Spleen (tissue), 11 donors: ENCODE results near the gene OXLD1. TPM values are rescaled to one million over a fixed set of nuclear protein-coding genes. Genes with fewer than 3 reads are reported as not detected.

ENCODE experiments used
- DNase-seq: peaks from one replicate; pipeline ENCODE4 v3.0.0-alpha.2; 2020
- H3K27ac ChIP-seq, 8 donors: fragments of 200-600 bp; sonication (generic) in 7 of 8; 1 replicate in 4 of 8; 2 replicates in 4 of 8; pipeline versions ENCODE4 v1.5.0 to v1.8.0; 2016 to 2021; ENCODE audit warnings: inconsistent platforms in 4 of 8, mild to moderate bottlenecking in 4 of 8, moderate library complexity in 1 of 8
- H3K27me3 ChIP-seq, 7 donors: fragments of 200-600 bp; sonication (generic) in 6 of 7; replicated peaks in 1 of 7; 1 replicate in 4 of 7; 2 replicates in 3 of 7; pipeline versions ENCODE4 v1.5.0 to v1.8.0; 2016 to 2021; ENCODE audit warnings: inconsistent platforms in 3 of 7, mild to moderate bottlenecking in 1 of 7
- H3K36me3 ChIP-seq, 6 donors: fragments of 200-600 bp; sonication (generic) in 5 of 6; 1 replicate in 4 of 6; 2 replicates in 2 of 6; pipeline versions ENCODE4 v1.5.0 to v1.8.0; 2016 to 2021; ENCODE audit warnings: inconsistent platforms in 2 of 6
- H3K4me1 ChIP-seq, 6 donors: fragments of 200-600 bp; sonication (generic) in 5 of 6; 1 replicate in 3 of 6; 2 replicates in 3 of 6; pipeline versions ENCODE4 v1.5.0 to v1.8.0; 2016 to 2021; ENCODE audit warnings: inconsistent platforms in 3 of 6
- H3K4me3 ChIP-seq, 8 donors: fragments of 200-600 bp; sonication (generic) in 7 of 8; 1 replicate in 4 of 8; 2 replicates in 4 of 8; pipeline versions ENCODE4 v1.5.0 to v1.8.0; 2016 to 2021; ENCODE audit warnings: inconsistent platforms in 4 of 8, mild to moderate bottlenecking in 4 of 8, moderate library complexity in 2 of 8
- H3K9me3 ChIP-seq, 8 donors: fragments of 200-600 bp; sonication (generic) in 7 of 8; 1 replicate in 4 of 8; 2 replicates in 4 of 8; pipeline versions ENCODE4 v1.5.0 to v1.8.0; 2016 to 2021; ENCODE audit warnings: inconsistent platforms in 4 of 8
- POLR2A ChIP-seq, 3 donors: fragments of 450-650 bp; IDR thresholded peaks; one replicate each; pipeline ENCODE4 v1.5.1; 2017; ENCODE audit warnings: antibody characterized with exemption in 3 of 3, mild to moderate bottlenecking in 1 of 3
- POLR2AphosphoS5 ChIP-seq, 3 donors: sonication (generic); formaldehyde crosslinking; IDR thresholded peaks; one replicate each; pipeline ENCODE4 v1.5.1; 2017; ENCODE audit warnings: antibody characterized with exemption in 3 of 3
- WGBS, 5 donors: extraction: QIAGEN DNeasy Blood & Tissue Kit in 3 of 5; methylation state at CpG; one replicate each; pipeline versions ENCODE4 v1.1.5 to v1.1.7; 2013 to 2018; 5-methylcytosine and 5-hydroxymethylcytosine counted together
- intact Hi-C: fragments of 100-400 bp; cut with DNase I; formaldehyde crosslinking; loops from one replicate; pipeline ENCODE4 v1.15.0; 2023; ENCODE audit warnings: low total_unique reads
- polyA plus RNA-seq, 3 donors: library from polyadenylated mRNA; stranded (reverse); fragments of 200-250 nt; gene quantifications; one replicate each; pipeline ENCODE4 v1.2.1, GENCODE V29; 2013
- total RNA-seq, 7 donors: library from RNA; depleted of rRNA in 3 of 7; stranded (reverse); fragments of >200 nt in 3 of 7; fragmentation: NEBNext Ultra II Directional in 4 of 7; extraction: Animal tissue kit (Norgen Biotek cat#: 25700) in 4 of 7; gene quantifications; one replicate each; pipeline versions ENCODE4 v1.1.0 to v1.2.1, GENCODE V29; 2016 to 2021
- TF ChIP-seq, protein P1 (sequence below), 11 experiments: fragments of 200-600 bp in 7 of 11; fragments of 450-650 bp in 4 of 11; sonication (generic) in 4 of 11; IDR thresholded peaks in 8 of 11; conservative IDR thresholded peaks in 3 of 11; 1 replicate in 7 of 11; 2 replicates in 4 of 11; pipeline versions ENCODE4 v1.4.0 to v1.8.0; 2016 to 2021; ENCODE audit warnings: antibody characterized with exemption in 11 of 11, inconsistent platforms in 4 of 11, mild to moderate bottlenecking in 1 of 11
- donor health status: healthy with polysubstance abuse.
- donor health status: DM: no; HTN: no; CAD: no; lungs with moderate emphysema.
- donor health status: DM: no; HTN: no; CAD: no.
- donor health status: Bipolar disorder and iron deficiency.
- donor health status: healthy.
- donor health status: DM: no; HTN: no; CAD: no.
- donor health status: DM: yes; HTN: yes; CAD: no.

OXLD1 gene
- total and polyA plus RNA-seq, 10 donors, result 29.4 to 110 (median 36.8) TPM

DNA sequence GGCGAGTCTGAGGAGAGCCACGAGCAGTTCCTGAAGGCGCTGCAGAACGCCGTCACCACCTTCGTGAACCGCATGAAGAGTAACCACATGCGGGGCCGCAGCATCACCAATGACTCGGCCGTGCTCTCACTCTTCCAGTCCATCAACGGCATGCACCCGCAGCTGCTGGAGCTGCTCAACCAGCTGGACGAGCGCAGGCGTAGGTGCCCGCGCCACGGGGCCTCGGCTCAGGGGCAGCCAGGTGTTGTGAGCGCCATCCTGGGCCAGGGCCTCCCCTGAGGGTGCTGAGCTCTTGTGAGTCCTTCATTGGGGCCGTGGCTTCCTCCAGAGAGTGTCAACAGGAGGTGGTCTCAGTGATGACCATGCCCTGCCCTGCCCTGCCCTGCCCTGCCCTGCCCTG is 29.4 kb upstream of the OXLD1 start:
- no peaks in the 10 kb centered on the region for H3K9me3 ChIP-seq
- H3K27me3 ChIP-seq, result no peaks in the 10 kb centered on the region
- no peak overlapping the region for H3K27ac ChIP-seq
- intact Hi-C loops, result no loop called here
- H3K4me1 ChIP-seq, result peaks cover 0 to 15% (median 5%) of the 10 kb centered on the region in 6 donors
- peaks cover 3 to 100% (median 98%) of the 10 kb centered on the region in 6 donors for H3K36me3 ChIP-seq
- 92 to 100% (median 95%) methylated on average over 10 to 22 of the region's 22 CpGs; no CpG with 5 or more reads in 1 of the 5 donors for WGBS, 5 donors
- no peak for DNase-seq
- no peak for TF ChIP-seq POLR2A (IDR thresholded peaks at IDR 0.05)
- peak in 1 of 3 donors; percentile 50 for TF ChIP-seq POLR2AphosphoS5 (IDR thresholded peaks at IDR 0.05)
- no peak overlapping the region for H3K4me3 ChIP-seq

- Histone ChIP-seq H3K36me3 (peaks cover 3 to 100% (median 98%) of the 10 kb centered on the region in 6 donors), H3K4me1 (peaks cover 0 to 9% (median 0%) of the 10 kb centered on the region in 6 donors), H3K4me3 (no peak overlapping the region), H3K27ac (no peak overlapping the region), H3K27me3 (no peaks in the 10 kb centered on the region), H3K9me3 (no peaks in the 10 kb centered on the region)
- no peak for DNase-seq
- intact Hi-C loops, result no loop called here
- TF ChIP-seq POLR2A (IDR thresholded peaks at IDR 0.05), result no peak
- 89 to 100% (median 93%) methylated on average over 2 to 6 of the region's 6 CpGs for WGBS, 5 donors
Observed at GRCh38 chr17:81695211-81695610, 28.8 kb upstream of the OXLD1 start.

DNA sequence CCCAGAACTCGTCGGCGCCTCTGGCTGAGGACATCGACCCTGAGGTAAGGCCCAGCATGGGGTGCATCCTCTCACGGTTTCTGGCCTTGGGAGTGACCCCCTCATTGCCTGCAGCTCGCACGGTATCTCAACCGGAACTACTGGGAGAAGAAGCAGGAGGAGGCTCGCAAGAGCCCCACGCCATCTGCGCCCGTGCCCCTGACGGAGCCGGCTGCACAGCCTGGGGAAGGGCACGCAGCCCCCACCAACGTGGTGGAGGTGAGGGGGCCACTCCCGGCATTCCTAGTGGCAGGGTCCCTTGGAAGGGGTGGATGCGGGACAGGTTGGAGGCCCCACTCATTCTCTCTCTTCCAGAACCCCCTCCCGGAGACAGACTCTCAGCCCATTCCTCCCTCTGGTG is 28.4 kb upstream of the OXLD1 start:
- TF ChIP-seq POLR2AphosphoS5 (IDR thresholded peaks at IDR 0.05) (no peak), POLR2A (IDR thresholded peaks at IDR 0.05) (no peak)
- TF ChIP-seq, protein P1, sequence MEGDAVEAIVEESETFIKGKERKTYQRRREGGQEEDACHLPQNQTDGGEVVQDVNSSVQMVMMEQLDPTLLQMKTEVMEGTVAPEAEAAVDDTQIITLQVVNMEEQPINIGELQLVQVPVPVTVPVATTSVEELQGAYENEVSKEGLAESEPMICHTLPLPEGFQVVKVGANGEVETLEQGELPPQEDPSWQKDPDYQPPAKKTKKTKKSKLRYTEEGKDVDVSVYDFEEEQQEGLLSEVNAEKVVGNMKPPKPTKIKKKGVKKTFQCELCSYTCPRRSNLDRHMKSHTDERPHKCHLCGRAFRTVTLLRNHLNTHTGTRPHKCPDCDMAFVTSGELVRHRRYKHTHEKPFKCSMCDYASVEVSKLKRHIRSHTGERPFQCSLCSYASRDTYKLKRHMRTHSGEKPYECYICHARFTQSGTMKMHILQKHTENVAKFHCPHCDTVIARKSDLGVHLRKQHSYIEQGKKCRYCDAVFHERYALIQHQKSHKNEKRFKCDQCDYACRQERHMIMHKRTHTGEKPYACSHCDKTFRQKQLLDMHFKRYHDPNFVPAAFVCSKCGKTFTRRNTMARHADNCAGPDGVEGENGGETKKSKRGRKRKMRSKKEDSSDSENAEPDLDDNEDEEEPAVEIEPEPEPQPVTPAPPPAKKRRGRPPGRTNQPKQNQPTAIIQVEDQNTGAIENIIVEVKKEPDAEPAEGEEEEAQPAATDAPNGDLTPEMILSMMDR (IDR thresholded peaks at IDR 0.05 in 8 of 11, conservative IDR thresholded peaks at IDR 0.05 in 3 of 11), result no peak
- Histone ChIP-seq H3K27ac (no peak overlapping the region), H3K4me3 (no peak overlapping the region), H3K4me1 (peaks cover 0 to 9% (median 0%) of the 10 kb centered on the region in 6 donors), H3K36me3 (peaks cover 3 to 100% (median 99%) of the 10 kb centered on the region in 6 donors), H3K27me3 (no peaks in the 10 kb centered on the region), H3K9me3 (no peaks in the 10 kb centered on the region)
- no peak for DNase-seq
- WGBS, 5 donors, result 91 to 98% (median 94%) methylated on average over 17 to 19 of the region's 19 CpGs
- intact Hi-C loops, result no loop called here

DNA sequence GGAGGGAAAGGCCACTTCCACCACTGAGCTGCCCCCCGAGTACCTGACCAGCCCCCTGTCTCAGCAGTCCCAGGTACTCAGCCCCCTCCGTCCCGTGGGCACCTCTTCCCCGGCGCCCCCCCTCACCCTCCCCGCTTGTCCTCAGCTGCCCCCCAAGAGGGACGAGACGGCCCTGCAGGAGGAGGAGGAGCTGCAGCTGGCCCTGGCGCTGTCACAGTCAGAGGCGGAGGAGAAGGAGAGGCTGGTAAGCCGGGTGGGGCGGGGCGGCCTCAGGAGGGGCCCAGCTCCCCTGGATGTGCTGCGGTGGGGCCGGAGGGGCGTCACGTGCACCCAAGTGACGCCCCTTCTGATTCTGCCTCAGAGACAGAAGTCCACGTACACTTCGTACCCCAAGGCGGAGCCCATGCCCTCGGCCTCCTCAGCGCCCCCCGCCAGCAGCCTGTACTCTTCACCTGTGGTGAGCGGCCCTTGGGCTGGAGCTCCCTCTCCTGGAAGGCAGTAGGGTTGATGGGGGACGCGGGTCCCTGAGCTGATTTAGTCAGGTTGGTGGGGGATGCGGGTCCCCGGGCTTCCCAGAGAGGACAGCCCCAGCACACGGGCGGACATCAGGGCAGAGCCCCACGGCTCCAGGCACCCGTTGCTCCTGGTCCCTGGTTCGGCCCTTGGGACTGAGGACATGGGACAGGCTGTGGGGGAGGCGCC is 27.3 kb upstream of the OXLD1 start:
- H3K27me3 ChIP-seq, result no peaks in the 10 kb centered on the region
- no peak overlapping the region for H3K27ac ChIP-seq
- TF ChIP-seq POLR2AphosphoS5 (IDR thresholded peaks at IDR 0.05) (no peak), POLR2A (IDR thresholded peaks at IDR 0.05) (no peak)
- TF ChIP-seq, protein P1 (IDR thresholded peaks at IDR 0.05 in 8 of 11, conservative IDR thresholded peaks at IDR 0.05 in 3 of 11), result no peak
- peaks cover 0 to 9% (median 0%) of the 10 kb centered on the region in 6 donors for H3K4me1 ChIP-seq
- H3K36me3 ChIP-seq, result peaks cover 3 to 100% (median 100%) of the 10 kb centered on the region in 6 donors
- no peak for DNase-seq
- intact Hi-C loops, result no loop called here
- H3K9me3 ChIP-seq, result no peaks in the 10 kb centered on the region
- no peak overlapping the region for H3K4me3 ChIP-seq
- WGBS, 5 donors, result 86 to 95% (median 93%) methylated on average over 30 to 35 of the region's 35 CpGs

- Histone ChIP-seq H3K4me1 (peaks cover 0 to 12% (median 3%) of the 10 kb centered on the region in 6 donors), H3K9me3 (no peaks in the 10 kb centered on the region), H3K36me3 (peaks cover 3 to 100% (median 100%) of the 10 kb centered on the region in 6 donors), H3K4me3 (no peak overlapping the region), H3K27me3 (no peaks in the 10 kb centered on the region), H3K27ac (no peak overlapping the region)
- 97% methylated on average over 20 of the region's 20 CpGs for WGBS, 5 donors
- DNase-seq, result no peak
- TF ChIP-seq, protein P1 (IDR thresholded peaks at IDR 0.05 in 8 of 11, conservative IDR thresholded peaks at IDR 0.05 in 3 of 11), result no peak
- TF ChIP-seq POLR2AphosphoS5 (IDR thresholded peaks at IDR 0.05) (no peak), POLR2A (IDR thresholded peaks at IDR 0.05) (no peak)
- intact Hi-C loops, result no loop called here
Observed at GRCh38 chr17:81691608-81692007, 25.2 kb upstream of the OXLD1 start.
